Uterus (tissue), 2 donors: ENCODE data around the gene GMDS.

Source experiments
- POLR2A ChIP-seq, 2 donors: fragments of 450-650 bp; IDR thresholded peaks; one replicate each; pipeline ENCODE4 v1.6.1; 2016; ENCODE audit warnings: antibody characterized with exemption in 2 of 2, mild to moderate bottlenecking in 1 of 2, moderate library complexity in 1 of 2
- TF ChIP-seq, protein P1 (sequence below), 4 experiments: fragments of 200-600 bp in 2 of 4; fragments of 450-650 bp in 2 of 4; sonication (generic) in 2 of 4; IDR thresholded peaks; one replicate each; pipeline ENCODE4 v1.5.1; 2016 to 2019; ENCODE audit warnings: antibody characterized with exemption in 4 of 4, mild to moderate bottlenecking in 2 of 4, moderate library complexity in 1 of 4

DNA sequence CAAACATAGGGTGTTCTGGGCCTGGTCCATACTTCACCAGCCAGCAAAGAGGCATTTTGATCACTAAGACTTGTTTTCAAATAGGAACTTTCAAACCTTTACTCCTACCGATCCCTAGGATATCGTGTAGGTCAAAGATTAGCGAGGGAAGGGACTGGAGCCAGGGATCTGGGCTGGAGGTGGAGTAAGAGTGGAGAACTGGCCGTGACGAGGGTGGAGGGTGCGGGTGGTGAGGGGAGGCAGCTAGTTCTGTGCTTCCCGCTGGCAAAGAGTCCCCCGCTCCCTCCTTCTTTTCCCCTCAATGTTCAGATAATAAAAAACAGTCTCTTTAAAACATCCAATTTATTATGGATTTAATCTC is 446.5 kb downstream of the GMDS start:
- TF ChIP-seq, protein P1, sequence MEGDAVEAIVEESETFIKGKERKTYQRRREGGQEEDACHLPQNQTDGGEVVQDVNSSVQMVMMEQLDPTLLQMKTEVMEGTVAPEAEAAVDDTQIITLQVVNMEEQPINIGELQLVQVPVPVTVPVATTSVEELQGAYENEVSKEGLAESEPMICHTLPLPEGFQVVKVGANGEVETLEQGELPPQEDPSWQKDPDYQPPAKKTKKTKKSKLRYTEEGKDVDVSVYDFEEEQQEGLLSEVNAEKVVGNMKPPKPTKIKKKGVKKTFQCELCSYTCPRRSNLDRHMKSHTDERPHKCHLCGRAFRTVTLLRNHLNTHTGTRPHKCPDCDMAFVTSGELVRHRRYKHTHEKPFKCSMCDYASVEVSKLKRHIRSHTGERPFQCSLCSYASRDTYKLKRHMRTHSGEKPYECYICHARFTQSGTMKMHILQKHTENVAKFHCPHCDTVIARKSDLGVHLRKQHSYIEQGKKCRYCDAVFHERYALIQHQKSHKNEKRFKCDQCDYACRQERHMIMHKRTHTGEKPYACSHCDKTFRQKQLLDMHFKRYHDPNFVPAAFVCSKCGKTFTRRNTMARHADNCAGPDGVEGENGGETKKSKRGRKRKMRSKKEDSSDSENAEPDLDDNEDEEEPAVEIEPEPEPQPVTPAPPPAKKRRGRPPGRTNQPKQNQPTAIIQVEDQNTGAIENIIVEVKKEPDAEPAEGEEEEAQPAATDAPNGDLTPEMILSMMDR (IDR thresholded peaks at IDR 0.05) = no peak
- TF ChIP-seq POLR2A (IDR thresholded peaks at IDR 0.05) = no peak
